Brain microvascular endothelial cell (primary cell): ENCODE results near the gene PRKCH.

ENCODE experiments used
- DNase-seq: peaks from one replicate; pipeline ENCODE4 v3.0.0-alpha.2; 2020
- H3K27ac ChIP-seq: fragments of 250-450 bp; sonication (Bioruptor Pico); 2 replicates; pipeline ENCODE4 v1.5.1; 2020; ENCODE audit warnings: mild to moderate bottlenecking, moderate library complexity
- H3K27me3 ChIP-seq: fragments of 250-450 bp; sonication (Bioruptor Pico); replicated peaks from 2 replicates; pipeline ENCODE4 v1.5.1; 2020; ENCODE audit warnings: mild to moderate bottlenecking
- H3K36me3 ChIP-seq: fragments of 250-450 bp; sonication (Bioruptor Pico); replicated peaks from 2 replicates; pipeline ENCODE4 v1.5.1; 2020; ENCODE audit warnings: mild to moderate bottlenecking
- H3K4me3 ChIP-seq: 2 replicates; pipeline ENCODE4 v1.5.1; 2011; ENCODE audit warnings: low read depth, mild to moderate bottlenecking, control low read depth, low read length, moderate library complexity
- CTCF ChIP-seq: IDR thresholded peaks from 2 replicates; pipeline ENCODE4 v1.5.1; 2011; ENCODE audit warnings: low read depth, mild to moderate bottlenecking, moderate library complexity, low read length, control low read depth, inconsistent platforms; ENCODE audit errors: missing control alignments
- in situ Hi-C: cut with HindIII; loops from 2 replicates; pipeline ENCODE4 v1.10.0; 2017; ENCODE audit warnings: low sequenced_read_pairs, low pct_ligation_motif_present

Gene PRKCH

GRCh38 chr14:61374284-61374683 lies 52.9 kb downstream of the PRKCH start:
- in situ Hi-C loops = no loop called here
- Histone ChIP-seq H3K27me3 (no peaks in the 10 kb centered on the region), H3K27ac (no peak overlapping the region), H3K4me3 (no peak overlapping the region), H3K36me3 (no peaks in the 10 kb centered on the region)
- no peak for TF ChIP-seq CTCF
- DNase-seq = no peak

GRCh38 chr14:61375218-61375617 lies 53.8 kb downstream of the PRKCH start:
- no peak for DNase-seq
- H3K27ac ChIP-seq = no peak overlapping the region
- in situ Hi-C loops = no loop called here

GRCh38 chr14:61376314-61376713 lies 54.9 kb downstream of the PRKCH start:
- no peak for DNase-seq
- in situ Hi-C loops = no loop called here
- no peaks in the 10 kb centered on the region for H3K36me3 ChIP-seq
- TF ChIP-seq CTCF = no peak
- H3K4me3 ChIP-seq = no peak overlapping the region
- H3K27ac ChIP-seq = no peak overlapping the region
- H3K27me3 ChIP-seq = no peaks in the 10 kb centered on the region

More at GRCh38 chr14:61375218-61375617, 53.8 kb downstream of the PRKCH start:
- no peak overlapping the region for H3K4me3 ChIP-seq
- H3K27me3 ChIP-seq = no peaks in the 10 kb centered on the region
- H3K36me3 ChIP-seq = no peaks in the 10 kb centered on the region
- no peak for TF ChIP-seq CTCF

GRCh38 chr14:61377749-61378148 lies 56.4 kb downstream of the PRKCH start:
- TF ChIP-seq CTCF = no peak
- no peaks in the 10 kb centered on the region for H3K36me3 ChIP-seq
- no peaks in the 10 kb centered on the region for H3K27me3 ChIP-seq
- H3K4me3 ChIP-seq = no peak overlapping the region
- in situ Hi-C loops = no loop called here
- H3K27ac ChIP-seq = no peak overlapping the region
- no peak for DNase-seq

GRCh38 chr14:61379639-61380184 lies 58.3 kb downstream of the PRKCH start:
- Histone ChIP-seq H3K27me3 (no peaks in the 10 kb centered on the region), H3K4me3 (no peak overlapping the region), H3K36me3 (no peaks in the 10 kb centered on the region), H3K27ac (no peak overlapping the region)
- DNase-seq = no peak
- no peak for TF ChIP-seq CTCF
- in situ Hi-C loops = no loop called here

- in situ Hi-C loops = no loop called here
- no peak for DNase-seq
- Histone ChIP-seq H3K4me3 (no peak overlapping the region), H3K27me3 (no peaks in the 10 kb centered on the region), H3K27ac (no peak overlapping the region), H3K36me3 (no peaks in the 10 kb centered on the region)
- no peak for TF ChIP-seq CTCF
Observed at GRCh38 chr14:61380984-61381383, 59.6 kb downstream of the PRKCH start.
